WI38 (cell line): Measurements from ENCODE around the gene ACOT9.

ENCODE experiments used
- H3K4me3 ChIP-seq: 2 replicates; pipeline ENCODE4 v1.5.1; 2011; ENCODE audit warnings: low read depth, mild to moderate bottlenecking, control low read depth, low read length
- CTCF ChIP-seq: IDR thresholded peaks from 2 replicates; pipeline ENCODE4 v1.5.1; 2012; ENCODE audit warnings: low read depth, mild to moderate bottlenecking, control low read depth, low read length

ACOT9 gene

GRCh38 chrX:23786268-23786815 lies 43.3 kb upstream of the ACOT9 start:
- H3K4me3 ChIP-seq: no peak overlapping the region
- no peak for TF ChIP-seq CTCF

- no peak for TF ChIP-seq CTCF
- H3K4me3 ChIP-seq: no peak overlapping the region; the same call in 1 of the 2 replicates
These were observed 42.5 kb upstream of the ACOT9 start for GRCh38 chrX:23785580-23785979.

GRCh38 chrX:23784470-23785331 lies 41.6 kb upstream of the ACOT9 start:
- H3K4me3 ChIP-seq: peak overlapping the region; percentile 35
- TF ChIP-seq CTCF: no peak

GRCh38 chrX:23783589-23784469 lies 40.8 kb upstream of the ACOT9 start:
- no peak for TF ChIP-seq CTCF
- peak overlapping the region; percentile 72 for H3K4me3 ChIP-seq

GRCh38 chrX:23782863-23783588 lies 40.0 kb upstream of the ACOT9 start, which contains the start of gene SAT1:
TSS of gene SAT1 (plus strand) at chrX:23783173. CDS start at chrX:23783352, 179 bp downstream.
- H3K4me3 ChIP-seq: peak within 1 kb of the TSS; percentile 72
- TF ChIP-seq CTCF: peak; percentile 39; the same call in 1 of the 2 replicates

GRCh38 chrX:23782455-23782854 lies 39.4 kb upstream of the ACOT9 start:
- H3K4me3 ChIP-seq: no peak overlapping the region
- no peak for TF ChIP-seq CTCF
